Testis (tissue), 3 donors: ENCODE results near the gene CAMSAP3. TPM values are rescaled to one million over a fixed set of nuclear protein-coding genes. Genes with fewer than 3 reads are reported as not detected.

Experiments
- DNase-seq: peaks from one replicate; pipeline ENCODE4 v3.0.0-alpha.2; 2019
- H3K27ac ChIP-seq, 2 donors: fragments of 200-600 bp; sonication (generic); one replicate each; pipeline ENCODE4 v1.5.1; 2019
- H3K27me3 ChIP-seq: fragments of 200-600 bp; sonication (generic); one replicate; pipeline ENCODE4 v1.5.1; 2019
- H3K36me3 ChIP-seq: fragments of 200-600 bp; sonication (generic); one replicate; pipeline ENCODE4 v1.5.1; 2017; ENCODE audit warnings: low read depth; ENCODE audit errors: missing control alignments
- H3K4me1 ChIP-seq: fragments of 200-600 bp; sonication (generic); one replicate; pipeline ENCODE4 v1.5.1; 2019
- H3K4me3 ChIP-seq, 2 donors: fragments of 200-600 bp; sonication (generic); one replicate each; pipeline ENCODE4 v1.5.1; 2017 to 2019
- H3K9me3 ChIP-seq: fragments of 200-600 bp; sonication (generic); one replicate; pipeline ENCODE4 v1.5.1; 2017
- CTCF ChIP-seq, 3 experiments: fragments of 450-650 bp in 2 of 3; fragments of 200-600 bp in 1 of 3; sonication (generic) in 1 of 3; IDR thresholded peaks; one replicate each; pipeline ENCODE4 v1.5.1; 2016 to 2019; ENCODE audit warnings: antibody characterized with exemption in 3 of 3, mild to moderate bottlenecking in 2 of 3, moderate library complexity in 1 of 3
- POLR2A ChIP-seq: fragments of 450-650 bp; IDR thresholded peaks from one replicate; pipeline ENCODE4 v1.6.1; 2017; ENCODE audit warnings: antibody characterized with exemption, mild to moderate bottlenecking, moderate library complexity
- WGBS, 2 donors: methylation state at CpG; one replicate each; pipeline ENCODE4 v1.1.5; 2018; 5-methylcytosine and 5-hydroxymethylcytosine counted together
- intact Hi-C: fragments of 100-400 bp; cut with DNase I; formaldehyde crosslinking; loops from one replicate; pipeline ENCODE4 v1.15.1; 2023; ENCODE audit warnings: low total_unique reads
- polyA plus RNA-seq: library from polyadenylated mRNA; stranded (reverse); fragments of 350-450 nt; fragmentation: Illumina TruSeq; extraction: RNeasy Lipid Tissue Mini Kit (QIAGEN cat#74804); gene quantifications from one replicate; pipeline ENCODE4 v1.2.3, GENCODE V29; 2014; ENCODE audit warnings: low read depth, low replicate concordance; ENCODE audit not compliant: insufficient read depth
- total RNA-seq, 2 donors: library from RNA; depleted of rRNA; stranded (reverse); fragments of >200 nt; gene quantifications; one replicate each; pipeline ENCODE4 v1.2.3, GENCODE V29; 2016

CAMSAP3 gene
- total and polyA plus RNA-seq, 3 donors from 2014 or later = 32.4 to 104 (median 64.7) TPM

GRCh38 chr19:7633698-7634097, 38.0 kb downstream of the CAMSAP3 start, which contains the start of gene PCP2:
Gene PCP2, minus strand, starts transcription at chr19:7633719. Its CDS starts 262 bp downstream, at chr19:7633457.
- no peaks in the 10 kb centered on the region for H3K9me3 ChIP-seq
- no peaks in the 10 kb centered on the region for H3K36me3 ChIP-seq
- peaks cover 11% of the 10 kb centered on the region for H3K4me1 ChIP-seq
- intact Hi-C loops = no loop called here
- TF ChIP-seq POLR2A (no peak), CTCF (IDR thresholded peaks at IDR 0.05) (no peak)
- no peaks in the 10 kb centered on the region for H3K27me3 ChIP-seq
- no peak within 1 kb of the TSS for H3K27ac ChIP-seq
- 39 to 60% methylated on average over 1 to 2 of the region's 2 CpGs for WGBS, 2 donors
- no peak within 1 kb of the TSS for H3K4me3 ChIP-seq
- no peak for DNase-seq

GRCh38 chr19:7635670-7636069, 40.0 kb downstream of the CAMSAP3 start:
- TF ChIP-seq POLR2A (no peak), CTCF (IDR thresholded peaks at IDR 0.05) (no peak)
- Histone ChIP-seq H3K36me3 (no peaks in the 10 kb centered on the region), H3K4me3 (no peak overlapping the region), H3K27ac (no peak overlapping the region), H3K9me3 (no peaks in the 10 kb centered on the region), H3K4me1 (peaks cover 2% of the 10 kb centered on the region), H3K27me3 (no peaks in the 10 kb centered on the region)
- intact Hi-C loops = no loop called here
- DNase-seq = no peak
- WGBS, 2 donors = 47 to 60% methylated on average over 6 of the region's 6 CpGs

- Histone ChIP-seq H3K27me3 (no peaks in the 10 kb centered on the region), H3K4me1 (no peaks in the 10 kb centered on the region), H3K36me3 (no peaks in the 10 kb centered on the region), H3K27ac (no peak overlapping the region), H3K9me3 (no peaks in the 10 kb centered on the region), H3K4me3 (peak overlapping the region; percentile 53 to 66)
- intact Hi-C loops = no loop called here
- no peak for DNase-seq
- 59 to 62% methylated on average over 3 to 16 of the region's 16 CpGs for WGBS, 2 donors
- TF ChIP-seq POLR2A (no peak), CTCF (IDR thresholded peaks at IDR 0.05) (no peak)
Observed at GRCh38 chr19:7636317-7636690, 40.6 kb downstream of the CAMSAP3 start.

- H3K4me1 ChIP-seq = no peaks in the 10 kb centered on the region
- WGBS, 2 donors = 0 to 5% methylated on average over 1 to 57 of the region's 61 CpGs
Observed at GRCh38 chr19:7636691-7637373, 41.2 kb downstream of the CAMSAP3 start, which contains the start of gene STXBP2. Gene STXBP2, plus strand, starts transcription at chr19:7637110. Its CDS starts 40 bp downstream, at chr19:7637150.

More at GRCh38 chr19:7636691-7637373, 41.2 kb downstream of the CAMSAP3 start, which contains the start of gene STXBP2:
- DNase-seq = peak; percentile 86
- H3K9me3 ChIP-seq = no peaks in the 10 kb centered on the region
- H3K27ac ChIP-seq = peak within 1 kb of the TSS; percentile 47 to 82
- intact Hi-C loops = no loop called here
- TF ChIP-seq POLR2A (no peak), CTCF (IDR thresholded peaks at IDR 0.05) (no peak)
- peak within 1 kb of the TSS; percentile 53 to 66 for H3K4me3 ChIP-seq
- H3K27me3 ChIP-seq = no peaks in the 10 kb centered on the region
- no peaks in the 10 kb centered on the region for H3K36me3 ChIP-seq
